A549 (cell line): ENCODE measurements around the gene PDE3B. TPM values are rescaled to one million over a fixed set of nuclear protein-coding genes. Genes with fewer than 3 reads are reported as not detected.

ENCODE experiments used
- ATAC-seq, 2 experiments: fragments of 200-7000 bp in 1 of 2; fragments of >200 bp in 1 of 2; cut with Nextera tagmentation in 1 of 2; cut with Tn5 transposase in 1 of 2; 3 replicates each; pipeline versions ENCODE4 v1.8.0 to v1.9.1; 2018 to 2020; ENCODE audit warnings: mild to moderate bottlenecking in 1 of 2, moderate library complexity in 1 of 2
- CTCF ChIA-PET: fragments of 300-600 bp; sonication (Branson Sonifier 250); formaldehyde crosslinking; extraction: SDS; loops from one replicate; lab custom pipeline; 2021; ENCODE audit warnings: antibody characterized with exemption, inconsistent platforms; lab: Yijun Ruan, JAX
- POLR2A ChIA-PET: fragments of 350-600 bp; formaldehyde crosslinking; extraction: SDS; loops from one replicate; lab custom pipeline; 2021; ENCODE audit warnings: antibody characterized with exemption, inconsistent platforms; lab: Yijun Ruan, JAX
- DNase-seq, 2 experiments: peaks; one replicate each; pipeline versions ENCODE4 v3.0.0 to v3.0.0-alpha.2; 2011 to 2016; ENCODE audit warnings: low read depth in 1 of 2, low spot score in 1 of 2
- FAIRE-seq: peaks from 2 replicates; lab custom pipeline; 2011; peaks lifted over from hg19 to GRCh38; lab: Jason Lieb, UNC
- H3K27ac ChIP-seq, 2 experiments: fragments of >200 bp; sonication (Bioruptor Twin); formaldehyde crosslinking; 3 replicates each; pipeline ENCODE4 v1.5.1; 2016 to 2017
- H3K4me1 ChIP-seq: fragments of >200 bp; sonication (Bioruptor Twin); formaldehyde crosslinking; 3 replicates; pipeline ENCODE4 v1.6.1; 2016
- H3K4me2 ChIP-seq: fragments of >200 bp; sonication (Bioruptor Twin); formaldehyde crosslinking; 3 replicates; pipeline ENCODE4 v1.6.1; 2016
- H3K4me3 ChIP-seq: fragments of >200 bp; sonication (Bioruptor Twin); formaldehyde crosslinking; 3 replicates; pipeline ENCODE4 v1.5.1; 2016
- H3K9me3 ChIP-seq: fragments of >200 bp; sonication (Bioruptor Twin); formaldehyde crosslinking; 3 replicates; pipeline ENCODE4 v1.6.1; 2016
- BHLHE40 ChIP-seq: IDR thresholded peaks from 2 replicates; pipeline ENCODE4 v1.6.1; 2012; ENCODE audit warnings: low read depth, low read length, inconsistent platforms
- CEBPB ChIP-seq, 2 experiments: fragments of >200 bp in 1 of 2; sonication (Bioruptor Twin) in 1 of 2; formaldehyde crosslinking in 1 of 2; IDR thresholded peaks; 2 replicates each; pipeline ENCODE4 v1.6.1; 2012 to 2016
- EHF ChIP-seq: fragments of 250-450 bp; sonication (Bioruptor Pico); IDR thresholded peaks from 2 replicates; pipeline ENCODE4 v1.5.0; 2020; ENCODE audit warnings: mild to moderate bottlenecking
- EHMT2 ChIP-seq: fragments of 200-600 bp; sonication (generic); IDR thresholded peaks from 2 replicates; pipeline ENCODE4 v1.6.1; 2016; ENCODE audit warnings: antibody characterized with exemption, low read depth, mild to moderate bottlenecking, moderate library complexity
- ESRRA ChIP-seq: fragments of 150-350 bp; IDR thresholded peaks from 2 replicates; pipeline ENCODE4 v1.6.1; 2014; ENCODE audit warnings: mild to moderate bottlenecking, low read length, borderline replicate concordance
- FOSB ChIP-seq: fragments of 250-450 bp; sonication (Bioruptor Pico); IDR thresholded peaks from 2 replicates; pipeline ENCODE4 v1.5.0; 2020; ENCODE audit warnings: mild to moderate bottlenecking, moderate library complexity
- FOXS1 ChIP-seq: fragments of 250-450 bp; sonication (Bioruptor Pico); IDR thresholded peaks from 2 replicates; pipeline ENCODE4 v1.5.0; 2020; ENCODE audit warnings: mild to moderate bottlenecking, moderate library complexity
- HDAC2 ChIP-seq: fragments of 200-600 bp; sonication (generic); IDR thresholded peaks from 2 replicates; pipeline ENCODE4 v1.6.1; 2016
- HES2 ChIP-seq: fragments of >200 bp; sonication (Bioruptor Twin); formaldehyde crosslinking; IDR thresholded peaks from 2 replicates; pipeline ENCODE4 v1.6.1; 2016
- HEYL ChIP-seq: fragments of 250-450 bp; sonication (Bioruptor Pico); IDR thresholded peaks from 2 replicates; pipeline ENCODE4 v1.8.0; 2021; ENCODE audit warnings: mild to moderate bottlenecking, moderate library complexity
- HOXA7 ChIP-seq: fragments of 250-450 bp; sonication (Bioruptor Pico); IDR thresholded peaks from 2 replicates; pipeline ENCODE4 v1.5.0; 2020; ENCODE audit warnings: mild to moderate bottlenecking, moderate library complexity
- HOXB5 ChIP-seq: fragments of 250-450 bp; sonication (Bioruptor Pico); IDR thresholded peaks from 2 replicates; pipeline ENCODE4 v1.5.0; 2020; ENCODE audit warnings: mild to moderate bottlenecking, moderate library complexity
- MAZ ChIP-seq: fragments of 150-350 bp; IDR thresholded peaks from 2 replicates; pipeline ENCODE4 v1.6.1; 2014; ENCODE audit warnings: antibody characterized with exemption, low read depth, low read length, borderline replicate concordance
- POLR2AphosphoS2 ChIP-seq: conservative IDR thresholded peaks from 2 replicates; pipeline ENCODE4 v1.6.1; 2012; ENCODE audit warnings: low read length, improper control_type of control experiment, inconsistent platforms
- SREBF2 ChIP-seq: fragments of 450-650 bp; IDR thresholded peaks from 2 replicates; pipeline ENCODE4 v1.6.1; 2014; ENCODE audit warnings: mild to moderate bottlenecking, moderate library complexity
- TFCP2L1 ChIP-seq: fragments of 250-450 bp; sonication (Bioruptor Pico); IDR thresholded peaks from 2 replicates; pipeline ENCODE4 v1.5.0; 2021; ENCODE audit warnings: mild to moderate bottlenecking
- TP53 ChIP-seq: fragments of 250-450 bp; sonication (Bioruptor Pico); IDR thresholded peaks from 2 replicates; pipeline ENCODE4 v1.5.0; 2021; ENCODE audit warnings: mild to moderate bottlenecking, moderate library complexity
- ZFP36 ChIP-seq: fragments of 450-650 bp; IDR thresholded peaks from 2 replicates; pipeline ENCODE4 v1.6.1; 2014; ENCODE audit warnings: borderline replicate concordance; ENCODE audit not compliant: partially characterized antibody
- ZNF302 ChIP-seq: fragments of 250-450 bp; sonication (Bioruptor Pico); IDR thresholded peaks from 2 replicates; pipeline ENCODE4 v1.9.0; 2021; ENCODE audit warnings: inconsistent platforms, mild to moderate bottlenecking, moderate library complexity
- WGBS: methylation state at CpG from one replicate; pipeline ENCODE4 v1.1.6; 2017; ENCODE audit errors: missing lambda C conversion rate; 5-methylcytosine and 5-hydroxymethylcytosine counted together
- polyA plus RNA-seq, 4 experiments: library from polyadenylated mRNA; depleted of rRNA in 3 of 4; stranded (reverse); fragments of >200 nt; fragmentation: RNase III in 1 of 4; extraction: RNeasy Plus Mini Kit Qiagen cat#74134 plus additional on column Dnase treatment in 1 of 4; gene quantifications; 2 replicates in 3 of 4; 3 replicates in 1 of 4; pipeline ENCODE4 v1.2.3, GENCODE V29; 2011 to 2017

The PDE3B gene
- polyA plus RNA-seq, 2 of the 4 experiments (the other 2 are of a cell fraction), result 2.4 to 2.9 TPM

- Histone ChIP-seq H3K4me3 (no peak overlapping the region), H3K4me2 (no peak overlapping the region), H3K4me1 (peaks cover 4% of the 10 kb centered on the region; the same call in 1 of the 3 replicates), H3K9me3 (no peaks in the 10 kb centered on the region), H3K27ac (no peak overlapping the region)
- DNase-seq, result no peak
- POLR2A ChIA-PET, result no interaction called here
- CTCF ChIA-PET, result no interaction called here
- no peak for ATAC-seq
- no peak for FAIRE-seq
- TF ChIP-seq MAZ (no peak), TFCP2L1 (no peak), SREBF2 (no peak)
Measured at GRCh38 chr11:14611939-14612338, 31.7 kb upstream of the PDE3B start.

- ChIA-PET POLR2A (no interaction called here), CTCF (no interaction called here)
- no peak for FAIRE-seq
- Histone ChIP-seq H3K4me3 (no peak overlapping the region), H3K27ac (no peak overlapping the region), H3K9me3 (no peaks in the 10 kb centered on the region), H3K4me2 (0 out of 3 replicates have a peak overlapping the region, but pooled peaks have one; percentile 2), H3K4me1 (peaks cover 4% of the 10 kb centered on the region; the same call in 1 of the 3 replicates)
- no peak for ATAC-seq
- TF ChIP-seq TP53 (CRISPR knock-in tag) (no peak), POLR2AphosphoS2 (no peak), ESRRA (no peak), HDAC2 (no peak), HOXB5 (CRISPR knock-in tag) (no peak)
- WGBS, result 79% methylated on average over 2 of the region's 2 CpGs
- DNase-seq, result no peak
Measured at GRCh38 chr11:14612694-14613093, 30.9 kb upstream of the PDE3B start.

GRCh38 chr11:14614091-14614622, 29.4 kb upstream of the PDE3B start:
- no peak for ATAC-seq
- WGBS, result 55% methylated on average over 2 of the region's 2 CpGs
- Histone ChIP-seq H3K4me1 (peaks cover 4% of the 10 kb centered on the region; the same call in 1 of the 3 replicates), H3K4me3 (no peak overlapping the region), H3K4me2 (no peak overlapping the region), H3K27ac (no peak overlapping the region), H3K9me3 (no peaks in the 10 kb centered on the region)
- DNase-seq, result no peak
- TF ChIP-seq ZFP36 (no peak), BHLHE40 (no peak), EHF (CRISPR knock-in tag) (no peak), FOSB (CRISPR knock-in tag) (no peak), ESRRA (no peak)
- FAIRE-seq, result no peak
- ChIA-PET CTCF (interaction anchor here (0.6 kb wide), 1 partner anchor 886 kb away, joined by 5 read pairs; no protein-coding TSS in a partner anchor), POLR2A (no interaction called here)

- TF ChIP-seq HOXA7 (no peak), HEYL (CRISPR knock-in tag) (no peak), TP53 (CRISPR knock-in tag) (no peak), FOSB (CRISPR knock-in tag) (no peak), ZNF302 (CRISPR knock-in tag) (no peak), HES2 (no peak), EHMT2 (no peak), FOXS1 (CRISPR knock-in tag) (no peak), CEBPB (IDR thresholded peaks at IDR 0.05) (no peak)
- TF ChIP-seq, all 56 proteins: peak for 0
- CTCF ChIA-PET, result no interaction called here
- ATAC-seq, result no peak
- FAIRE-seq, result no peak
- Histone ChIP-seq H3K9me3 (no peaks in the 10 kb centered on the region), H3K4me2 (no peak overlapping the region), H3K4me3 (no peak overlapping the region), H3K27ac (no peak overlapping the region), H3K4me1 (peaks cover 4% of the 10 kb centered on the region; the same call in 1 of the 3 replicates)
- POLR2A ChIA-PET, result interaction anchor here (0.6 kb wide), 1 partner anchor 1144 kb away, joined by 3 read pairs; no protein-coding TSS in a partner anchor
- 63% methylated on average over 2 of the region's 2 CpGs for WGBS
- DNase-seq, result no peak
Measured at GRCh38 chr11:14617241-14618027, 26.2 kb upstream of the PDE3B start.
